HPDE6-E6E7 (cell line): Measurements from ENCODE around the gene PTPRN2.

Experiments
- DNase-seq: peaks from one replicate; pipeline ENCODE4 v3.0.0; 2011; ENCODE audit warnings: missing footprints; ENCODE audit errors: extremely low spot score

The PTPRN2 gene

DNA sequence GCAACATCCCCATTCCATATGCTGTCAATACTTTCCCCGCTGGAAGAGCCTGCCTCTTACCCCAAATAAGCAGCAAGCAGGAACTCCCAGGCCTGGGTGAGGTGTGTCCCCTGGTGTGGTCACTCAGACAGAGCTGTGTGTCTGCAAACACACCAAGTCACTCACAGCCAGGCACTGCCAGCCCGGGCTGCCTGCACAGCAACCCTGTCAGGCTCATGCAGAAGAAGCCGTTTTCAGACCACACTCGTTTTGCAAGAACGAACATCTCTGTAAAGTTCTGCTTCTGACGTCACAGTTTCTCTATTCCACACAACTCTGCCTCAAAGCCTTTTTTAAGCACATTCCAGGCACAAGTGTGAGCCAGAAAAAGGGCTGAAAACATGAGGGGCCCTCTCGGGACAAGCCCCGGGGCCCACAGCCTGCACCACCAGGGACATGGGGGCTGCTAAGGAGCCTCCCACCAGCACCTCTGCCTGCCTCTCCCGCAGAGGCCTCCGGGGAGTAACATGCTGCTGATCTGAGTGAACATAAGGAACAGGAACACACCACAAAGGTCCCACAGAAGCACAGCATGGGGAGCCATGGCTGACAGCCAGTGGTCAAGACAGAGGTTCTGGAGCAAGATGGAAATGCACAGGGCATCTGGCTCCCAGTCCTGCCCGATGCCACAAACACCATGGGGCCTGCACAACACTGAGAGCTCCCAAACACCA, 11.4 kb downstream of the PTPRN2 start:
- DNase-seq, result no peak

- no peak for DNase-seq
Measured at GRCh38 chr7:158574308-158575036, 13.2 kb downstream of the PTPRN2 start.

DNA sequence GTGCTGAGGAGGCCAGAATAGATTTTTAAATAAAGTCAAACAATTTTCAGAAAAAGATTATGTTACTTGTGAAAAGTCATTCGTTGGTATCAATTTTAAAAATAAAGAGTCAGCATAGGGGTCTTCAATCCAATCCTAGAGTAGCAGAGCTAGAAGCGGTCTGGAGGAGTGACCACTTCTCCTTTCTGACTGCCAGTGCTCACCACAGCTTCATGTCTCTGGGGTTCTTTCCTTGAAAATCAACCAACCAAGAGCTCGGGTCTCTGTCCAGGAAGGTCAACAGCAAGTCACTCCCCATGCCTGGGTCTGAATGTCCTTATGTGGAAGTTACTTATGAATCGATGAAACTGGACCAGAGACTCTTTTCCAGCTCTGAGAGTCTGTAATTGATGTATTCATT, 14.3 kb downstream of the PTPRN2 start:
- DNase-seq, result no peak

DNA sequence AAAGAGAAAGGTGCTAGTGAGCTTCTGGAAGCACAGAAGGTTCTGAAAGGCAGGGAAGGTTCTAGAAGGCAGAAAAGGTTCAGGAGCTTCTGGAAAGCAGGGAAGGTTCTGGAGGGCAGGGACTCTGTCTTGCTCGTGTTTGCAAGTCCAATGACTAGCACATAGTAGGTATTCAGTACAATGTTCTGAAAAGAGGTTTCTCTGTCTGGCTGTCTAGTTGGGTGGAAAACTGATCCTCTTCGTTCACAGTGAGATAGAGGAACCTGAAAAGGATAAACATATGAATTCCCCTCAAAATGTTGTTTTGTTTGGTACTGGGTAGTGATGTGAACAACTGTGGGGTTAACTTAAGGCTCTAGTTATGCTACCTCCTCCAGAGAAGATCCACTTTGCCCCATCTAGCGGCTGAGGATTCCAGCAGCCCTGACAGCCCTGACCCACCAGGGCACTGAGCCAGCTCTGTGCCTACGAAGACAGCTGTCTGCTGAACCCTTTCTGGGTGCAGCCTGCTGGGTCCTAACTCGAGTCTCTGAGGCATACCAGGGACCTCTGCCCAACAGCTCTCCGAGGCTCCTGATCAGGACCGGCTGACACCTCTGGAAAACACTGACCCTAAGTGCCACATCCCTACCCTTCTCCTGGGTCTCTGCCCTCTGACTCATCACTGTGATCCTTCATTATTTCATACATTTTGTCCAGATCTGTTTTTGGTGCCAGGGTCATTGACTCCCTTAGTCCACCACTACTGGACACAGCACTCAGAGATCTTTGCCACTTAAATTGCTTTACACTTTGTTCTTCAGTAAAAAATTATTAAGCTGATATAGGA, 15.4 kb downstream of the PTPRN2 start:
- no peak for DNase-seq

GRCh38 chr7:158570449-158571170, 17.0 kb downstream of the PTPRN2 start:
- no peak for DNase-seq

GRCh38 chr7:158569858-158570323, 17.7 kb downstream of the PTPRN2 start:
- DNase-seq, result no peak

- DNase-seq, result no peak
Measured at GRCh38 chr7:158568974-158569857, 18.4 kb downstream of the PTPRN2 start.

DNA sequence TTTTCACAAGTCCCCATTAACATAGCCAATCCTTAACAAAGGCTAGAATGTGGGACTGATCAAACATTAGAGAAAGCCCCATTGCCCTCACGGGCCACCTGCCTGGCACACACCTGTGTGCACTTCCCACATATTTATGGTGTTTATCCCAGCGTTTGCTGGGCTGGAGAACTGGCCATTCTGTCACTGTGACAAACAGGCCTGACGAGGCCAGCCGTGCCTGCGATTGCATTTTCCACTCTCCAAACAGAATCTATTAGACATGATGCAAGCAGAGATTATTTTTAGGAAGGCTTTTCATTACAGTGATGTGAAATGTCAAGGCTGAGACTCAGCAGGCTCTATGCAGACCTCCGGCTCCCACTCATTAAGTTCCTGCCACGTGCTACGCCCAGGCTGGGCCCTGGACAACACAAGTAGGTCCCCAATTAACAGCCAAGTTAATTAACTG, 20.4 kb downstream of the PTPRN2 start:
- no peak for DNase-seq

GRCh38 chr7:158564663-158565035, 23.0 kb downstream of the PTPRN2 start:
- DNase-seq, result no peak

GRCh38 chr7:158563911-158564662, 23.5 kb downstream of the PTPRN2 start:
- DNase-seq, result no peak

GRCh38 chr7:158563051-158563450, 24.6 kb downstream of the PTPRN2 start:
- DNase-seq, result no peak

- no peak for DNase-seq
Measured at GRCh38 chr7:158562517-158562916, 25.1 kb downstream of the PTPRN2 start.

- DNase-seq, result no peak
Measured at GRCh38 chr7:158561659-158562058, 26.0 kb downstream of the PTPRN2 start.

GRCh38 chr7:158560386-158560785, 27.2 kb downstream of the PTPRN2 start:
- DNase-seq, result no peak

GRCh38 chr7:158559356-158559755, 28.3 kb downstream of the PTPRN2 start:
- no peak for DNase-seq

- DNase-seq, result no peak
Measured at GRCh38 chr7:158558816-158559215, 28.8 kb downstream of the PTPRN2 start.

DNA sequence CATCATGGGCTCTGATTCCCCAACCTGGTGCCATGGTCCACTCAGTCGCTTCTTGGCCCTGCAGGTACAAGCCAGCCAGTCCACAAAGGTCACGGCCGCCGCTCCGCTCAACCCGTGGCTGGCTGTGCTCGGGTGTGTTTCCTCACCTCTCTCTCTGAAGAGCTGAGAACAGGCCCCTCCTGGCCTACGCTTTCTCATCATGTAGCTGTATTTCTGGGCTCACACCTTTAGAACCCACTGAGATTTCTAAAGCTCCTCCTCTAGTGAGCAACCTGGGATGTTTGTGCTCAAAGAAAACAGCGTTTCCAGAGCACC, 30.2 kb downstream of the PTPRN2 start:
- no peak for DNase-seq

- no peak for DNase-seq
Measured at GRCh38 chr7:158556721-158557440, 30.7 kb downstream of the PTPRN2 start.

- no peak for DNase-seq
Measured at GRCh38 chr7:158555034-158555520, 32.5 kb downstream of the PTPRN2 start.
